ENCODE data around the gene SYF2.
"Not testable (repeated sequence)": the region's sequence is repeated elsewhere in the genome, so short reads cannot be mapped to it uniquely, and the experiment has no call there.

GRCh38 chr1:25268143-25268760 is 36.0 kb upstream of the SYF2 start:
- TF ChIP-seq CTCF (conservative IDR thresholded peaks at IDR 0.05 in 1 of 2, IDR thresholded peaks at IDR 0.05 in 1 of 2; ENCODE audit: low read depth in 1 of 2, low read length in 2 of 2); EZH2 (IDR thresholded peaks at IDR 0.05; ENCODE audit: low read length, missing control alignments): not testable (repeated sequence)
